Muscle layer of colon (tissue), 2 donors: Measurements from ENCODE around the gene CEACAM16.

Source experiments
- H3K27ac ChIP-seq: one replicate; pipeline ENCODE4 v1.7.0; 2013; ENCODE audit warnings: low read depth, mild to moderate bottlenecking, low read length, moderate library complexity
- H3K27me3 ChIP-seq, 2 donors: one replicate each; pipeline ENCODE4 v1.7.0; 2013; ENCODE audit warnings: low read length in 2 of 2, mild to moderate bottlenecking in 2 of 2; ENCODE audit not compliant: insufficient read depth in 2 of 2, control insufficient read depth in 1 of 2
- H3K36me3 ChIP-seq: one replicate; pipeline ENCODE4 v1.7.0; 2013; ENCODE audit warnings: mild to moderate bottlenecking, low read length; ENCODE audit not compliant: insufficient read depth
- H3K4me1 ChIP-seq: one replicate; pipeline ENCODE4 v1.7.0; 2013; ENCODE audit warnings: mild to moderate bottlenecking, low read length; ENCODE audit not compliant: insufficient read depth
- H3K4me3 ChIP-seq, 2 donors: one replicate each; pipeline ENCODE4 v1.7.0; 2013; ENCODE audit warnings: low read length in 2 of 2, low read depth in 1 of 2, mild to moderate bottlenecking in 1 of 2, moderate library complexity in 1 of 2
- H3K9ac ChIP-seq: one replicate; pipeline ENCODE4 v1.7.0; 2013; ENCODE audit warnings: low read length
- H3K9me3 ChIP-seq: one replicate; pipeline ENCODE4 v1.7.0; 2013; ENCODE audit warnings: mild to moderate bottlenecking, low read length
- donor health status: abdominal sarcoma.
- donor health status: Adenocarcinoma of cecum.

Gene CEACAM16

DNA sequence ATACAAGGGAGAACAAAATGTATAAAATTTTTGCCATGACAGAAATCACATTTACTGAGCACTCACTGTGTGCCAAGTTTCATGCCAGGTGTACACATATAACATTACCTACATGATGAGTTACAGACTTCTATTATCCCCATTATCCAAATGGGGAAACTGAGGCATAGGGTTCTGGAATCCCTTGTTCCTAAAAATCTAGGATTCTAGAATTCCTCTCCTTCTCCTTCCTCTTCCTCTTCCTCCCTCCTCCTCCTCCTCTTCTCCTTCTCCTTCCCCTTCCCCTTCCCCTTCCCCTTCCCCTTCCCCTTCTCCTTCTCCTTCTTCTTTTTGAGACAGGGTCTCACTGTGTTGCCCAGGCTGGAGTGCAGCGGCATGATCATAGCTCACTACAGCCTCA is 35.4 kb downstream of the CEACAM16 start:
- Histone ChIP-seq H3K9me3 (no peaks in the 10 kb centered on the region), H3K9ac (no peak overlapping the region), H3K4me3 (no peak overlapping the region), H3K27me3 (no peaks in the 10 kb centered on the region), H3K4me1 (no peaks in the 10 kb centered on the region), H3K36me3 (no peaks in the 10 kb centered on the region), H3K27ac (no peak overlapping the region)

DNA sequence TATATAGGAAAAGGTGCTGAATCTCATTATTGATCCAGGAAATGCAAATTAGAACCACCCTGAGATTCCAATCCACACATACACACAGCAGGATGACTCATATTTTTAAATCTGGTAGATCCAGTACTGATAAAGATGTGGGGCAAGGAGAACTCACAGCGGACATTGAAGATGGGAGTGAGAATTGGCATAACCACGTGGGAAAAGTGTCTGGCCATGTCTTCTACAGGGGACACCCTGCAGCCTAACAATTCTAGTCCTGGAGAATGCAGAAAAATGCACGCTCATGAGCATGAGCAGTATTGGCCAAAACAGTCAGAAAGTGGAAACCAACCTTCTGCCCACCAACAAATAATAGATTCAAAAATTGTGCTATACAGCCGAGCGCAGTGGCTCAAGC is 36.1 kb downstream of the CEACAM16 start:
- H3K9ac ChIP-seq: no peak overlapping the region
- H3K9me3 ChIP-seq: no peaks in the 10 kb centered on the region
- H3K4me3 ChIP-seq: no peak overlapping the region
- H3K27ac ChIP-seq: no peak overlapping the region
- H3K27me3 ChIP-seq: no peaks in the 10 kb centered on the region
- H3K4me1 ChIP-seq: no peaks in the 10 kb centered on the region
- no peaks in the 10 kb centered on the region for H3K36me3 ChIP-seq

DNA sequence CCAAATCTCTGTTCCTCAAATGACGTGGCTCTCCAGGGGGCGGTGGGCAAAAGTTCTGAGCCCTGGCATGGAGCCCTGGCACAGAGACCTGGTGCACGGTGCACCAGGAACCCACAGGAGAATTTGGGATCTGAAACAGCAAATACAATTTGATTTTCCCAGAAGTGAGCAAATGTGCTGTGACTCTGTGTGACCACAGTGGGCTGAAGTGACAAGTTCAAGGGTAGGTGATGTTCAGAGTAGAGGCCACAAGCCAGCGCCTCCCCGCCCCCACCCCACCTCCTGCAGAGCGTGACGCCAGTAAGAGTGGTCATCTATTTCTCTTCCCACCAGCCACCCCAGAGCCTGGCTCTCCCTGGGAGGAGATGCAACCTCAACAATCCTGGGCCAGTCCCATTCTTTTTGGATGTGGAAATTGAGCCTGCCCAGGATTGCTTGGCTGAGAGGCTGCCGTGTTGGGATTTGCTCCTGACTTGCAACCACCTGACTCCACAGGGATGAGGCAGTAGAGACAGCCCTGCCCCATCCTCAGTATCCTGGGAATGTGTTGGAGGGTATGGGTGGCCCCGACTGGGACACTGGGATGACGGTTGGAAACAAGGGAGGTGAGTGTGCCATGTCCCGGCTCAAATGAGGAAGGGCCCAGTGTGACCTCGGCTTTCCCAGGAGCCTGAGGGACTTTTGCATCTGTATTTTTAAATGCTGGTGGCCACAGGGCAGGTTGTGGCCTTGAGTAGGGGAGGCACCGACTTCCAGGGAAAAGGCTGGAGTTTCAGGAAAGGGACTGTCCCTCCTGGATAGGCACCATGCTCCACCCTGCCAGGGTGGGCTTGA is 38.5 kb downstream of the CEACAM16 start:
- H3K36me3 ChIP-seq: no peaks in the 10 kb centered on the region
- H3K27ac ChIP-seq: no peak overlapping the region
- no peaks in the 10 kb centered on the region for H3K9me3 ChIP-seq
- H3K4me1 ChIP-seq: peaks cover 12% of the 10 kb centered on the region
- no peaks in the 10 kb centered on the region for H3K27me3 ChIP-seq
- H3K4me3 ChIP-seq: no peak overlapping the region
- no peak overlapping the region for H3K9ac ChIP-seq

DNA sequence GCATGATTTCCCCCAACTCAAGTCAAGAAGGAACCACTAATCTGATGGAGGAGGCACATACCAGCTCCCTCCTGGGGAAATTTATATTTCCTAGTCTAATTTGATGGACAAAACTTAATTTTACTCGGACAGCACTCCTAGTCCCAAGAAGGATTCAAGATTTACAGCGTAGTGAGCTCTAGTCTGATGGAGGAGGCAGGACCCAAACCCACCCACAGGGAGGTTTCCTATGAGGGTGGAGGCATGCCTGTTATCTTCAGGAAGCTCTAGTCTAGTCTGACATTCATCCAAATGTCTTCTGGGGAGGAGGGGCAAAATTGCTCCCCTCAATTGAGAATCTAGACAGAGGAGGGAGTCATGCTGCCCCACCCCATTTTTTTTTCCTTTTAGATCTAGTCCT is 39.2 kb downstream of the CEACAM16 start:
- Histone ChIP-seq H3K9me3 (no peaks in the 10 kb centered on the region), H3K27ac (no peak overlapping the region), H3K4me3 (no peak overlapping the region), H3K27me3 (no peaks in the 10 kb centered on the region), H3K36me3 (no peaks in the 10 kb centered on the region), H3K4me1 (peaks cover 19% of the 10 kb centered on the region), H3K9ac (no peak overlapping the region)

DNA sequence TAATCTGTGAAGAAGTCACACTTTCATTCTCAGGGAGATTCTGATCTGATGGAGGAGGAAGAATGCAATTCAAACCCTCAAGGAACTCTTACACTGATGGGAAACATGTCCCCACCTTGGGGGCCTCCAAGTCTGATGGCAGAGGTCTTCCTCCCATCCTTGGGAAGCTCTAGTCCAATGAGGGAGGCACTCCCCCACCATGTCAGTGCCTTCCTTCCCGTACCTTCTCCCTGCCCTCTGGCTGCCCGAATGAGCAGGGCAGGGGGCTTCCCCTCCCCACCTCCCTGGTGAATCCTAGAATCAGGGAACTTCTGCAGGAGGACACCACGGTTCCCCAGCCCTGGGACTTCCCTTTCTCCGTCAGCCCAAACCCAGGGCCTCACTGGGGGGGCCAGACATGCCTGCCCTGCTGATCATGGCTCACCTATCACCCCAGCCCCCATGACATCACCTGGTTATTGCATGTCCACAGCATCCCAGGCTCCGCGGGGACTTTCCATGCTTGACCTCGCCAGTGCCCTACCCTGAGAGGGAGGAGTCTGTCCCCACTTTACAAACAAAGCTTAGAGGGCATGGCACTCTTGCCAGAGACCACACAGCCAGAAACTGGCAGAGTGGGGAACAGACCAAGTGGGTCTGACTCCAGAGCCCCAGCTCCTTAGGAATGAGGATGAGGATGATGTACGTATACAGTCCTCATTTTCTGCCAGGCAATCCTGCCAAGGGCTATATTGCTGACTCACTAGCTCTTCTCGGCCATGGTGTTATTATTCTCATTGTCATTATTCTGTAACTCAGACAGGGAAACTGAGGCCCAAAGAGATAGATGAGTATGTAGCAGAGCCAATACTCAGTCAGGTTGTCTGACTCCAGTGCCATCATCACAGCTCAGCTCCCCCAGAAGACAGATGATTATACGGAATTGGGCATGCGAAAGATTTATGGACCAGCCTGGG is 39.9 kb downstream of the CEACAM16 start:
- H3K4me1 ChIP-seq: peaks cover 20% of the 10 kb centered on the region
- H3K9me3 ChIP-seq: no peaks in the 10 kb centered on the region
- H3K27me3 ChIP-seq: no peaks in the 10 kb centered on the region
- no peak overlapping the region for H3K4me3 ChIP-seq
- no peak overlapping the region for H3K9ac ChIP-seq
- H3K27ac ChIP-seq: no peak overlapping the region
- H3K36me3 ChIP-seq: no peaks in the 10 kb centered on the region

DNA sequence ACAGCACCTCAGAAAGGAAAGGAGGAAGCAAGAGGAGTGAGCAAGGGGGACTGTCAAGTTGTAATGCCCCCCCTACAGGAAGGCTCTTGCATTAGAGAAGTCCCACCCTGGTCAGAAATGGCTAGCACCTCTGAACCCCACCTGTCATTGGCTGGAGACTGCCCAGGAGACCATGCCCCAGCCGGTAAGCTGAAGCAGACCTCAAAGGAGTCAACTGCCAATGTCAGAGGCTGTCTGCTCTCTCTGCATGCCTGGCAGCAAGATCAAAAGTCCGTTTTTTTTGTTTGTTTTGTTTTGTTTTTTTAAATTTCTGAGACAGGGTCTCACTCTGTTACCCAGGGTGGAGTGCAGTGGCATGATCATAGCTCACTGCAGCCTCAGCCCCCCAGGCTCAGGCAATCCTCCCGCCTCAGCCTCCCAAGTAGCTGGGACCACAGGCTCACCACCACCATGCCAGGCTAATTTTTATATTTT is 41.4 kb downstream of the CEACAM16 start:
- no peak overlapping the region for H3K9ac ChIP-seq
- no peak overlapping the region for H3K4me3 ChIP-seq
- no peak overlapping the region for H3K27ac ChIP-seq
- H3K27me3 ChIP-seq: no peaks in the 10 kb centered on the region
- peaks cover 30% of the 10 kb centered on the region for H3K4me1 ChIP-seq
- H3K9me3 ChIP-seq: no peaks in the 10 kb centered on the region
- H3K36me3 ChIP-seq: no peaks in the 10 kb centered on the region

DNA sequence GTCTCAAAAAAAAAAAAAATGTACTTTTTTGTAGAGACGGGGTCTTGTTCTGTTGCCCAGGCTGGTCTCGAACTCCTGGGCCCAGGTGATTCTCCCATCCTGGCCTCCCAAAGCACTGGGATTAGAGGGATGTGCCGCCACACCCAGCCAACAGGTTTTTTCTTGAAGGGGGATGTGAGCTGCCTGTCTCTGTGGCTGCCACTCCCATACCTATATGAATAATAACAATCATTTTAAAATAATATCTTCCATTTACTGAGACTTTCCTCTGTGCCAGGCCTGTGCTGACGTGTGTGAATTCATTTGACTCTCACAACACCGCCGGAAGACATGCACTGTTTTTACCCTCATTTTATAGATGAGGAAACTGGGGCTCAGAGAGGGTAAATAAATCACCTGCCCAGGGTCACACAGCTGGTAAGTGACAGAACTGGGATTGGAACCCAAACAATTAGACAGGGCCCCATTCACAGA is 42.3 kb downstream of the CEACAM16 start:
- H3K27me3 ChIP-seq: no peaks in the 10 kb centered on the region
- H3K27ac ChIP-seq: peak overlapping the region; percentile 36
- H3K36me3 ChIP-seq: no peaks in the 10 kb centered on the region
- H3K9ac ChIP-seq: no peak overlapping the region
- peaks cover 36% of the 10 kb centered on the region for H3K4me1 ChIP-seq
- H3K9me3 ChIP-seq: no peaks in the 10 kb centered on the region
- H3K4me3 ChIP-seq: no peak overlapping the region

DNA sequence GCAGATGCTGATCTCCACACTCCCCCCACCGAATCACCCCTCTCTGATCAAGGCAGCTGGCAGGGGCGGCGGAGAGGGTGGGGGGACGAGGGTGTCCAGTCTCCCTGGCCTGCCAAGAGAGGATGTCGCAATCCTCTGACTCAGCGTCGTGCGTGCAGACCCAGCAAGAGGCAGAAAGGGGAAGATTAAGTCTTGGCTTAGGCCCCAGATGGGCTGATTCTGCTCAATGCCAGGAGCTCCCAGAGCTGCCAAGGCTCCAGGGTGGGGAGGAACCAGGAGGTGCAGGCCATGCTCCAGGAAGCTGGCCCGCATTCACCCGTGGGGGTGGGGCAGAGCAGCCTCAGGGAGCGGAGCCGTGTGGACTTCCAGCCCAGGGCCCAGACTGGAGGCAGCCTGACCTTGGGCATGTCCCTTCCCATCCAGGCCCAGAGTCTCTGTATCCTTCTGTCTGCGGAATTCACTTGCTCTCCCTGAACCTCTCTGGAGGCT is 42.9 kb downstream of the CEACAM16 start:
- Histone ChIP-seq H3K9me3 (no peaks in the 10 kb centered on the region), H3K4me3 (no peak overlapping the region), H3K27me3 (no peaks in the 10 kb centered on the region), H3K36me3 (no peaks in the 10 kb centered on the region), H3K4me1 (peaks cover 42% of the 10 kb centered on the region), H3K9ac (no peak overlapping the region), H3K27ac (peak overlapping the region; percentile 25)

DNA sequence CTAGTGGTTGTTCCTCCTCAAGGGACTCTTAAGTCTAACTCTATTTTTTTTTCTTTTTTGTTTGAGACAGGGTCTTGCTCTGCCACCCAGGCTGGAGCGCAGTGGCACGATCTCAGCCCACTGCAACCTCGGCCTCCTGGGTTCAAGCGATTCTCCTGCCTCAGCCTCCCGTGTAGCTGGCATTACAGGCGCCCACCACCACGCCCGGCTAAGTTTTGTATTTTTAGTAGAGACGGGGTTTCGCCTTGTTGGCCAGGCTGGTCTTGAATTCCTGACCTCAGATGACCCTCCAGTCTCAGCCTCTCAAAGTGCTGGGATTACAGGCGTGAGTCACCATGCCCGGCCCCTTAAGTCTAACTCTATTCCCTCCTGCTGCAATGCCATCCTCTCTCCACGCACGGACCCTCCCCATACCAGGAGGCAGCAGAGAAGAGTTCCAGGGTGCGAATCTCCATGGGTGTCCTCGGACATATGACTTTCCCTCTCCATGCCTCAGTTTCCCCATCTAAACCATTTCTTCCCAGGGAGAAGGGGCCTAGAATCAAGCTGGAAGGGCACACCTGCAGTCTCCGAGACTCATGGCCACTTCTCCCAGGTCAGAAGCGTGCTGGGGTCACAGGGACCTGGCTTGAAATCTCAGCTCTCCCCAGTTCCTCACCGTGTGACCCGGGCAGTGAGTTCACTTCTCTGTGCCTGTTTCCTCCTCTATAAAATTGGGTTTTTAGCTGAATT is 43.5 kb downstream of the CEACAM16 start:
- Histone ChIP-seq H3K27ac (peak overlapping the region; percentile 25), H3K4me1 (peaks cover 44% of the 10 kb centered on the region), H3K9ac (no peak overlapping the region), H3K36me3 (no peaks in the 10 kb centered on the region), H3K9me3 (no peaks in the 10 kb centered on the region), H3K4me3 (no peak overlapping the region), H3K27me3 (no peaks in the 10 kb centered on the region)

DNA sequence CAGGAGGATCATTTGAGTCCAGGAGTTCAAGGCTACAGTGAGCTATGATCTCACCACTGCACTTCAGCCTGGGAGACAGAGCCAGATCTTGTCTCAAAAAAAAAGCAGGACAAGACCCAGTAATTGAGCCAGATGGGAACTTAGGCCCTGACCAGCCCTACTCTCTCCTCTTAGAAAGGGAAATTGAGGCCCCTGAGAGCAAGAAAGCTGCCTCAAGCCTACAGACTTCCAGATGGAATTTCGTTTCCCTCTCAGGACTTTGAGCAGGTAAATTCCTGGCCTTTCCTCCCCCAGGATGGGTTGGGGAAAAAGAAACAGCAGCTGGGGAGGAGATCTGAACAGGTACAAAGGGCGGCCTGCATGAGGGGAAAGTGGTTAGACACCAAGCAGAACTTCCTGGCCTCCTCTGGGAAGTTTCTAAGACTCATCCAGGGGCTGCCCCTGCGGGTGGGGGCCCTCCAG is 46.0 kb downstream of the CEACAM16 start:
- peak overlapping the region; percentile 68 for H3K27ac ChIP-seq
- H3K9me3 ChIP-seq: no peaks in the 10 kb centered on the region
- H3K27me3 ChIP-seq: no peaks in the 10 kb centered on the region
- H3K9ac ChIP-seq: no peak overlapping the region
- H3K4me3 ChIP-seq: no peak overlapping the region
- H3K4me1 ChIP-seq: peaks cover 52% of the 10 kb centered on the region
- H3K36me3 ChIP-seq: no peaks in the 10 kb centered on the region
